ENCODE measurements around the gene TPRG1L. TPM values are rescaled to one million over a fixed set of nuclear protein-coding genes. Genes with fewer than 3 reads are reported as not detected.

Gene TPRG1L
- total and polyA plus RNA-seq, 10 of the 15 experiments (the other 5 are each of a cell fraction or from before 2014, with no cell fraction given) = 1.5 to 16.5 (median 8.0) TPM

GRCh38 chr1:3649342-3650247 lies 24.8 kb downstream of the TPRG1L start, which contains the start of gene WRAP73 (continued):
- no peak for TF ChIP-seq SRF (IDR thresholded peaks at IDR 0.05; ENCODE audit: low read depth in 2 of 2, low read length in 2 of 2)
- TF ChIP-seq, protein P1, sequence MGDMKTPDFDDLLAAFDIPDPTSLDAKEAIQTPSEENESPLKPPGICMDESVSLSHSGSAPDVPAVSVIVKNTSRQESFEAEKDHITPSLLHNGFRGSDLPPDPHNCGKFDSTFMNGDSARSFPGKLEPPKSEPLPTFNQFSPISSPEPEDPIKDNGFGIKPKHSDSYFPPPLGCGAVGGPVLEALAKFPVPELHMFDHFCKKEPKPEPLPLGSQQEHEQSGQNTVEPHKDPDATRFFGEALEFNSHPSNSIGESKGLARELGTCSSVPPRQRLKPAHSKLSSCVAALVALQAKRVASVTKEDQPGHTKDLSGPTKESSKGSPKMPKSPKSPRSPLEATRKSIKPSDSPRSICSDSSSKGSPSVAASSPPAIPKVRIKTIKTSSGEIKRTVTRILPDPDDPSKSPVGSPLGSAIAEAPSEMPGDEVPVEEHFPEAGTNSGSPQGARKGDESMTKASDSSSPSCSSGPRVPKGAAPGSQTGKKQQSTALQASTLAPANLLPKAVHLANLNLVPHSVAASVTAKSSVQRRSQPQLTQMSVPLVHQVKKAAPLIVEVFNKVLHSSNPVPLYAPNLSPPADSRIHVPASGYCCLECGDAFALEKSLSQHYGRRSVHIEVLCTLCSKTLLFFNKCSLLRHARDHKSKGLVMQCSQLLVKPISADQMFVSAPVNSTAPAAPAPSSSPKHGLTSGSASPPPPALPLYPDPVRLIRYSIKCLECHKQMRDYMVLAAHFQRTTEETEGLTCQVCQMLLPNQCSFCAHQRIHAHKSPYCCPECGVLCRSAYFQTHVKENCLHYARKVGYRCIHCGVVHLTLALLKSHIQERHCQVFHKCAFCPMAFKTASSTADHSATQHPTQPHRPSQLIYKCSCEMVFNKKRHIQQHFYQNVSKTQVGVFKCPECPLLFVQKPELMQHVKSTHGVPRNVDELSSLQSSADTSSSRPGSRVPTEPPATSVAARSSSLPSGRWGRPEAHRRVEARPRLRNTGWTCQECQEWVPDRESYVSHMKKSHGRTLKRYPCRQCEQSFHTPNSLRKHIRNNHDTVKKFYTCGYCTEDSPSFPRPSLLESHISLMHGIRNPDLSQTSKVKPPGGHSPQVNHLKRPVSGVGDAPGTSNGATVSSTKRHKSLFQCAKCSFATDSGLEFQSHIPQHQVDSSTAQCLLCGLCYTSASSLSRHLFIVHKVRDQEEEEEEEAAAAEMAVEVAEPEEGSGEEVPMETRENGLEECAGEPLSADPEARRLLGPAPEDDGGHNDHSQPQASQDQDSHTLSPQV (IDR thresholded peaks at IDR 0.05) = no peak
- no peak for TF ChIP-seq ATF2 (IDR thresholded peaks at IDR 0.05; ENCODE audit: low read length)
- no peak for TF ChIP-seq KDM1A (IDR thresholded peaks at IDR 0.05; ENCODE audit: borderline replicate concordance)
- peak; percentile 89; the same call in 1 of the 2 replicates for TF ChIP-seq ZBTB40 (IDR thresholded peaks at IDR 0.05; ENCODE audit: borderline replicate concordance)
- no peak for TF ChIP-seq RCOR1 (conservative IDR thresholded peaks at IDR 0.05; ENCODE audit: low read depth, low read length)
- TF ChIP-seq RUNX3 (IDR thresholded peaks at IDR 0.05; ENCODE audit: low read length) = peak; percentile 43
- TF ChIP-seq NFYB (IDR thresholded peaks at IDR 0.05; ENCODE audit: insufficient read depth, low read depth, low read length) = peak; percentile 94
- TF ChIP-seq ZZZ3 (IDR thresholded peaks at IDR 0.05; ENCODE audit: control insufficient read depth, insufficient read length, low read depth) = no peak
- no peak for TF ChIP-seq EP300 (IDR thresholded peaks at IDR 0.05; ENCODE audit: borderline replicate concordance in 1 of 2, control insufficient read depth in 1 of 2, low read depth in 2 of 2, low read length in 2 of 2)
- TF ChIP-seq ZNF24 (IDR thresholded peaks at IDR 0.05) = no peak
- no peak for TF ChIP-seq RELB (IDR thresholded peaks at IDR 0.05; ENCODE audit: low read depth)
- TF ChIP-seq SMARCA5 (IDR thresholded peaks at IDR 0.05) = no peak
- TF ChIP-seq EGR1 (IDR thresholded peaks at IDR 0.05; ENCODE audit: borderline replicate concordance in 1 of 2, low read depth in 2 of 2, low read length in 2 of 2) = peak in 1 of 2 experiments; percentile 89; a peak in 2 of 3 replicates

Measured in GM12878 (cell line).